MM.1S (cell line): Measurements from ENCODE around the gene NUDT8.

Experiments used
- EZH2 ChIP-seq: fragments of 300-600 bp; sonication (generic); optimal IDR thresholded peaks from 2 replicates; pipeline ENCODE3; 2017; ENCODE audit warnings: low read depth, mild to moderate bottlenecking, antibody characterized with exemption, low read length, mixed read lengths
- TF ChIP-seq, protein P1 (sequence below): fragments of 300-600 bp; sonication (generic); IDR thresholded peaks from 2 replicates; pipeline ENCODE4 v1.5.1; 2016; ENCODE audit warnings: antibody characterized with exemption, low read length, mixed read lengths

DNA sequence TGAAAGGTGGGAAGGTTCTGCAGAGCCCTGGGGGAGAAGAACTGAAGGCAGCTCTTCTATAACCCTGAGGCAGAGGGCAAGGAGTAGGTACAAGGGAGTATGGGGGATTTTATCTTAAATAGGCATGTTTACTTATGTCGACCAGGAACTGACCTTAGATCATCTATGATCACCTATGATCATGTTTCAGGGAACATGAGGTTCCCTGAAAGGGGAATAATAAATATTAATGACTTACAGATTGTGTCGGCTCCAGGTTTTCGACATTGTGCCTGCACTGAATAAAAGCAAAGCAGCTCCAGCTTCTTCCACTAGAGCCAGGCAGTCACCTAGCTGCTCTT is 36.2 kb downstream of the NUDT8 start:
- TF ChIP-seq, protein P1, sequence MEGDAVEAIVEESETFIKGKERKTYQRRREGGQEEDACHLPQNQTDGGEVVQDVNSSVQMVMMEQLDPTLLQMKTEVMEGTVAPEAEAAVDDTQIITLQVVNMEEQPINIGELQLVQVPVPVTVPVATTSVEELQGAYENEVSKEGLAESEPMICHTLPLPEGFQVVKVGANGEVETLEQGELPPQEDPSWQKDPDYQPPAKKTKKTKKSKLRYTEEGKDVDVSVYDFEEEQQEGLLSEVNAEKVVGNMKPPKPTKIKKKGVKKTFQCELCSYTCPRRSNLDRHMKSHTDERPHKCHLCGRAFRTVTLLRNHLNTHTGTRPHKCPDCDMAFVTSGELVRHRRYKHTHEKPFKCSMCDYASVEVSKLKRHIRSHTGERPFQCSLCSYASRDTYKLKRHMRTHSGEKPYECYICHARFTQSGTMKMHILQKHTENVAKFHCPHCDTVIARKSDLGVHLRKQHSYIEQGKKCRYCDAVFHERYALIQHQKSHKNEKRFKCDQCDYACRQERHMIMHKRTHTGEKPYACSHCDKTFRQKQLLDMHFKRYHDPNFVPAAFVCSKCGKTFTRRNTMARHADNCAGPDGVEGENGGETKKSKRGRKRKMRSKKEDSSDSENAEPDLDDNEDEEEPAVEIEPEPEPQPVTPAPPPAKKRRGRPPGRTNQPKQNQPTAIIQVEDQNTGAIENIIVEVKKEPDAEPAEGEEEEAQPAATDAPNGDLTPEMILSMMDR = no peak
- TF ChIP-seq EZH2 = no peak
